Stimulated activated CD8-positive, alpha-beta memory T cell treated with anti-CD3 and anti-CD28 coated beads, Interleukin-12 subunit alpha, Interleukin-12 subunit beta, amount 100 ng/mL, for 24 hours (primary cell): ENCODE results near the gene SAFB2.
"Not testable (repeated sequence)": the region's sequence is repeated elsewhere in the genome, so short reads cannot be mapped to it uniquely, and the experiment has no call there.

Experiments used
- DNase-seq: peaks from one replicate; pipeline ENCODE4 v3.0.0-alpha.2; 2020; ENCODE audit errors: extremely low read depth

SAFB2 gene

GRCh38 chr19:5632657-5633056 lies 10.1 kb upstream of the SAFB2 start:
- DNase-seq, result no peak

- DNase-seq, result no peak
Measured at GRCh38 chr19:5632241-5632612, 9.7 kb upstream of the SAFB2 start.

GRCh38 chr19:5631567-5632240 lies 9.1 kb upstream of the SAFB2 start:
- DNase-seq, result no peak

- DNase-seq, result no peak
Measured at GRCh38 chr19:5628919-5629481, 6.4 kb upstream of the SAFB2 start.

- DNase-seq, result no peak
Measured at GRCh38 chr19:5628461-5628860, 5.9 kb upstream of the SAFB2 start.

GRCh38 chr19:5627395-5627904 lies 4.9 kb upstream of the SAFB2 start:
- no peak for DNase-seq

GRCh38 chr19:5625641-5626040 lies 3.1 kb upstream of the SAFB2 start:
- DNase-seq, result no peak

- no peak for DNase-seq
Measured at GRCh38 chr19:5624741-5625278, 2.2 kb upstream of the SAFB2 start.

GRCh38 chr19:5624018-5624663 lies 1.6 kb upstream of the SAFB2 start:
- DNase-seq, result no peak

- no peak for DNase-seq
Measured at GRCh38 chr19:5623397-5624017, 931 bp upstream of the SAFB2 start.

- DNase-seq, result no peak
Measured at GRCh38 chr19:5621945-5622464, 571 bp downstream of the SAFB2 start.

GRCh38 chr19:5621311-5621944 lies 1.1 kb downstream of the SAFB2 start:
- no peak for DNase-seq

GRCh38 chr19:5619946-5620345 lies 2.6 kb downstream of the SAFB2 start:
- DNase-seq, result no peak

- DNase-seq, result no peak
Measured at GRCh38 chr19:5618591-5618990, 4.0 kb downstream of the SAFB2 start.

- DNase-seq, result no peak
Measured at GRCh38 chr19:5617080-5617479, 5.5 kb downstream of the SAFB2 start.

- DNase-seq, result no peak
Measured at GRCh38 chr19:5615756-5616327, 6.7 kb downstream of the SAFB2 start.

- no peak for DNase-seq
Measured at GRCh38 chr19:5612891-5613865, 9.4 kb downstream of the SAFB2 start.

- no peak for DNase-seq
Measured at GRCh38 chr19:5609881-5610448, 12.6 kb downstream of the SAFB2 start.

- not testable (repeated sequence) for DNase-seq
Measured at GRCh38 chr19:5608766-5609165, 13.8 kb downstream of the SAFB2 start.

GRCh38 chr19:5608291-5608690 lies 14.3 kb downstream of the SAFB2 start:
- no peak for DNase-seq
